ENCODE data around the gene TPBG.

TPBG gene, protein sequence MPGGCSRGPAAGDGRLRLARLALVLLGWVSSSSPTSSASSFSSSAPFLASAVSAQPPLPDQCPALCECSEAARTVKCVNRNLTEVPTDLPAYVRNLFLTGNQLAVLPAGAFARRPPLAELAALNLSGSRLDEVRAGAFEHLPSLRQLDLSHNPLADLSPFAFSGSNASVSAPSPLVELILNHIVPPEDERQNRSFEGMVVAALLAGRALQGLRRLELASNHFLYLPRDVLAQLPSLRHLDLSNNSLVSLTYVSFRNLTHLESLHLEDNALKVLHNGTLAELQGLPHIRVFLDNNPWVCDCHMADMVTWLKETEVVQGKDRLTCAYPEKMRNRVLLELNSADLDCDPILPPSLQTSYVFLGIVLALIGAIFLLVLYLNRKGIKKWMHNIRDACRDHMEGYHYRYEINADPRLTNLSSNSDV

DNA sequence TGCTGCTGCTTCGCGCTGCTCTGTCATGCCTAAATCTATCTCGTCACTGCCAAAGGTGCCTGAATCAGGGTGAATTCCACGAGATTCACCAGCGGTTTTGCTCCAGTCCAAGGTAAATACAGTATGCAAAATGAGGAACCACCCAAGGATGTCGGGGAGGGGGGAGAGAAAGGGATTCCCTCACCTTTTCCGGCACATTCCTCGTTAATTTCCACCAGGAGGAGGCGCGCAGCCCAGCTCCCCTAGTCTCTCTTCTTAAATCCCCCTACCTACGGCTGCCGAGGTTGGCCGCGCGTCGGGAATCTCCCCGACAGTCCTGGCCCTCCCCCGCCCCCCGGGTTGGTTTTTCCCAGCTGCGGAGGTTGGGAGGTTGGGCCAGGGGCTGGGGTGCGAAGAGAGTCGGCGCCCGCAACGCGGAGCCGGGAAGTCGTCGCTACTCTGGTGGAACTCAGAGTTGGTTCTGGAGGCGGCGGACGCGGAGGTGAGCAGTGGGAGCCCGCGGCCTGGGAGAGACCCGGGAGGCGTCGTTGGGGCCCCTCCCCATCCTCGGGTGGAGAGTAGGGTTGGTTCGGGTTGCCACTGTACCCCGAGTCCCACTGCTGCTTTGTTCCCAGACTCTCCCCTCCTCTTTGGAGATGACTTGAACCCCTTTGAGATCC, at the start of gene TPBG:
Gene TPBG, plus strand, starts transcription at position 390 of the 659 bp plus-strand sequence. CDS start 1,145 bp downstream, outside the sequence.
- DNase-seq: no peak

DNA sequence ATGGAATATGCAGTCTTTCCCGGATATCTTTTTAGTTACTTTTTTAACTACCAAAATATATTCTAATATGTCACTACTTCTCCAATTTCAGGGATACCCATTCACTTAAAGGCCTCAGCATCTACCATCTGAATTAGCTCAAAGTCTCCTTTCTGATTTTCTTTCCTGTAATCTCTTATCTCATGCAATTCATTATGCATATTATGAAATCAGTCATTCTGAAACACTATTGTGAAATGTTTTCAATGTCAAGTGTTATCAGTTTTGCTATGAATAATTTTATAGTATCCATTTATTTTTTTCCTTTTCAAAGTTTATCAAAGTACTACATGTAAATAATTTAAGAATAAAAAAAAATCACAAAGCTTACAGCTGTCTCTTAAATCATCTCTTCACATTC, 41.2 kb upstream of the TPBG start:
- DNase-seq: no peak

DNA sequence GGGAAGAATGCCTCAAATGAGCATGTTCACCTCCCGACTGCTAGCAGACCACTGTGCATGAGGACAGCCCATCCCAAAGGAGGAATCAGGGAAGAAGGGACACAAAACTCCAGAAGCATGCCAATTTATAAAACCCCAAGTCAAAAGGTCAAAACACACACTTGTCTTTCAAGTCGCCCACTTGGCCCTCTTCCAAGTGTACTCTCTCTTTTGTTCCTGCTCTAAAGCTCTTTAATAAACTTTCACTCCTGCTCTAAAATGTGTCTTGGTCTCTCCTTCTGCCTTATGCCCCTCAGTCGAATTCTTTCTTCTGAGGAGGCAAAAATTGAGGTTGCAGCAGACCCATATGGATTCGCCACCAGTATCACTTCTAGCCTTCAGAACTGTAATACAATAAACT, 33.9 kb upstream of the TPBG start:
- no peak for DNase-seq

DNA sequence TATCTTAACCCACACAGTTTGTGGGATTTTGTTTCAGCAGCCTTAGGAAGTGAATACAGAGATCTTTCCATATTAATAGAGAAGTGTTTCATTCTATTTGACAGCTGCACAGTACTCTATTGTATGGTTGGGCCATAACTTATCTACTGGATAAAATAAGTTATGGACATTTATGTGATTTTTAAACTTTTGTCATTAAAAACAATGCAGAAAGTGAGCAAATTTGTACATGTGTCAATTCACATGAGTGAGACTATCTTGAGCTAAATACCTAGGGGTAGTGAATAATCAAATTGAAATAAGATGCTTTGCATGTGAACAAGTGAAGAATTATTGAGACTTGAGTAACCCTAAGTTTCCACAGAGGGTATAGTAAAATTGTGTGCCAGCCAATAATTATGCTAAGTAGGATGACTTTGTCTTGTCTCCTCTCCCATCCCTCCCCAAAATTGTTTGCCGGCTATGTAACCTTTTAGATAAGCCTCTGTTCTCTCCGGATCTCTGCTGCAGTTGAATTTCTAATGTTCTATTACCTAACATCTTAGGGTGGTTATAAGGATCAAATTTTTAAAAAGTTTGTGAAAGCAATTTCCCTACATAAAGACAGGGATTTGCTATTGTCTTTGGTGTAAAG, 33.3 kb upstream of the TPBG start:
- no peak for DNase-seq

DNA sequence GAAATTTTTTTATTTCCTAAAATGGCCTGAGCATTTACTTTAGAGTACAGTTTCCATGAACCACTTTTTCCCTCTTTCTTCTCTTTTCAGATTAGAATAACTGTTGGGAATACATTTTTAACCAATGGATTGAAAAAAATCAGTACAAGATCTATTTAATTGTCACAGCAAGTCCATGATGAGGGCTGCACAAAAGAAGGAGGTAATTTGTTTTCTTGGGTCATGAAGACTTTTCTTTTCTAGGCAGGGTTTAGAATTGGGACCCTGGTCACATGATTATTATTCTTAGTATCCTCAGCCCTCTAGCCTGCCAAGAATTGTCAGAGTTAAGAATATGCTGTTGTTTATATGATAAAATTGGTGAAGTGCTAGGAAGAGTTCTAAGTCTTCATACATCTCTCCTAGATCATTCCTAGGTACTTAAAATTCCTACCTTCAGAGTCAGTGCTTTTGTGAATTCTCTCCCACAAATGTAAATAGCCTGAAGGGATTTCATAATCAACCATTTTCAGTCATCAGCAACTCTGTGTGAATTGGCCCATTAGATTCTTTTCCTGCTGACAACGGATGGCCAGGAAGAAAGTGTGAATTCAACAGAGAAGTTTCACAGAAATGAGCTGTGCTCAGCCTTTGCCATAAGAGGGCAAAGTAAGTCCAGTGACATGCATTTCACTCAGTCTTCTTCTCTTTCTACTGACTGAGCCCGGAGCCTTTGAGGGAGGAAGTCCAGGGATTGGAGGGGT, 32.4 kb upstream of the TPBG start:
- no peak for DNase-seq

DNA sequence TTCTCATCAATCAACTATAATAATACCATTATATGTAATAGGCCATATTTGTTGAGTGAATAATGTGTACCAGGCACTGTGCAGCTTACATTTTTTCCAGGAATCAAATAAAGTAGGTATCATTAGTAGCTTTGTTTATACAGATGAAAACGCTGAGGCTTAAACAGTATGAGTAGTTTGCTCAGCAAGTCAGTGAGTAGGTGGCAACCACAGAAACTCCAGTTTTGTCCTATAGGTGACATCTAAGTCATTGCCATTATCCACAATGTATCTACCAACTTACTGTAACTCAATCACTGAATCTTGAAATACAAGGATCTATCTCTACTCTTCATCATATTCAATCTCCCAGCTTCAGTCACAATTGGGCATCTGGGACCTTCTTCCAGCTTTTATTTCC, 29.8 kb upstream of the TPBG start:
- DNase-seq: no peak

DNA sequence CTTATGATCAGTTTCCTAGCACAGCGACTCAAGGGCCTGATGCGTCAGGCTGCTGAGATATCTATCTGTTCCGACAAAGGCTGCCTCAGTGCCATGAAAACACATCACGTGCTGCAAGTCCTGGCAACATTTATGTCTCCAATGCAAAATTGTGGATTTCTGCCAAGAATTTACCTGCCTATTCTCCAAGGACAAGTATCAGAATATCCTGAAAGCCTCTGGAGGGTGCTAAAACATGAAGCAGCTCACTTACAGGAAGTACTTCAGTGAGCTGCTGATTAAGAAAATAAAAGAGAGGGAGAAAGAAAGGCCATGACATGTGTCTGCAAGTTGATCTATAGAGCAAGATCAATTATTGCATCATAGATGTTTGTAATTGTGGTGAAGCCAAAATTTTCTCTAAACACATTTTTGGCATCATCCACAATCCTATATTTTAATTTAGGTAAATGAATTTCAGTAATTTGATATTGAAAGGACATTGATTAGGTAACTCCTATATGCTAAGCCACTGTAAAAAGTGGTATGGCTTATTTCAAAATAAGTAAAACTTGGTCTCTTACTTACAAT, 25.8 kb upstream of the TPBG start:
- no peak for DNase-seq

DNA sequence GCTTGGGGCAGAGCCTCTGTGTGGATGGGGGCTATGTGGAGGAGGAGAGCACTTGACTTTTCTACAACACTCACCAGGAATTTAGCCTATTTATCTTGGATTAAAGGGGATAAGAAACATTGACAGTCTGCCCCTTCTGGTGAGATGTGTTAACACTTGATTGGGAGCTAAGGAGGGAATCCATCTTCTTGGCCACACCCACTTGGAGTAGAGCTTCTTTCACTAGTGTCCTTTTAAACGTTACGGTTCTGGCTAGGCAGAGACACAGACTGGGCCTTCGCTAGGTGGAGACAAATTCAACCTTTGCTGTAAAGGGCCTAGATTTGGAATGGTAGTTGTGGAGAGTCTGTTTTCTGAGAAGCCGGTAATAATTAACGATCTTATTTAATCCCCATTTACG, 15.5 kb upstream of the TPBG start:
- DNase-seq: no peak

DNA sequence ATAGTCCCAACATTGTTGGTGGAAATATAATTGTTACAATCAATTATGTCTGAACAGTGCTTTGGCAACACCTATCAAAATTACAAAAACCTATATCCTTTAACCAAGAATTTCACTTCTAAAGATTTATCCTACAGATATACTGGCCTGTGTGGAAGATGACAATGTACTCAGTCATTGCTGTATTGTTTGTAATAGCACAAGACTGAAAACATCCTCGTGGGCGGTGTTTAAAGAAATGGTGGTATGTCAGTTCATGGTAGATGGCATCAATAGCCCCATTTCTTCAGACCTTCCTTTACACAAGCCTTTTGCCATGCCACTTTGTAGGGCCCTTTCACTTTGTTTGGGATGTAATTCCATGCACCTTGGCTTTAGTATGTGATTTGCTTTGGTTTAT, 9.8 kb upstream of the TPBG start:
- DNase-seq: no peak

DNA sequence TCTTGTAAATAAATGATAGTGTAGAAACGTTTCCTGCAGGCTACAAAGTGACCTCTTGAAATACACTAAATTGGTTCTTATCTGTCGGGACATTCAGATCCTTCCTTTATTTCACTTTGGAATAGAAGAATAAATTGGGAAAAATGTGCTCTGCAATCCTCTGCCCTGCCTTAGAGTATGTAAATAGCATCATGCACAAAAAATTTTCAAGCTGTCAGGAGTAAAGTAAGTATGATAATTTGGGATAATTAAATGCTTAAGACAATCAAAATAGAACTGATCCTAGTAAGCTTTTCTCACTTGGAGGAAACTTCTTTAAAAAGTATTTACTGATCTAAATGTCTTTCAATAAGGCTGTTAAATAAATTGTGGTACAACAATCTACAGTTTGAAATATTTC, 3.1 kb upstream of the TPBG start:
- no peak for DNase-seq

DNA sequence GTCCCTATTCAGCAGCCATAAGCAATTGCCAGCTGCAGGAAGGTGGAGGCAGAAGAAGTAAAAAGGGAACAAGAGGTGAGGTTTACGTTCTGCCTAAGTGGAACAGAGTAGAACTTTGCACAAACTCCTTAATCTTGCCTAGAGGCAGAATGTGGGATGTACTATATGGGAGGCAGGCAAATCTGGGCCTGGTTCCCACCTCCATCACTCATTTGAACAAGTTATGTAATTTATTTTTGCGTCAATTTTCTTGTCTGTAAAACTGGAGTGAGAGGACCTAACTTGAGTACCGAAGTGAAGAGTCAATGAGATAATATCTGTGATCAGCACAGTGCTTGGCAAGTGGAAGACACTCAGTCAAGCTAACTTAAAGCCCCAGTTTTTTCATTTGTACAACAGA, 2.0 kb upstream of the TPBG start:
- no peak for DNase-seq

DNA sequence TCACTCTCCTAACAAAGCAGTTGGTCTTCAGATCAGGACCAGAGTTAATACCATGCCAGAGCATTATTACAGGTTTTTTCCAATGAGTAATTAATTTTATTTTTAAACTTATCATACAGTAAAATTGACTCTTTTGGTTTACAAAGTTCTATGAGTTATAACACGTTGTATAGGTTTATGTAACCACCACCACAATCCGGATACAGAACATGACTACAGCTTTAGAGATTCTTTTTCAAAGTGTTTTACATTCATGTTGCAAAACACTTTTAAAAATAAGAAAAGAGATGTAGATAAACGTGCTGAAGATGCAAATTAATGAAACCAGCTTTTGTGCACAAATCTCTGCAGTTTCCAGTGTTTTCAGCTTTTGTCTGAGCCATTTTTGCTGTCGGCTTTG, 1.5 kb upstream of the TPBG start:
- DNase-seq: no peak

DNA sequence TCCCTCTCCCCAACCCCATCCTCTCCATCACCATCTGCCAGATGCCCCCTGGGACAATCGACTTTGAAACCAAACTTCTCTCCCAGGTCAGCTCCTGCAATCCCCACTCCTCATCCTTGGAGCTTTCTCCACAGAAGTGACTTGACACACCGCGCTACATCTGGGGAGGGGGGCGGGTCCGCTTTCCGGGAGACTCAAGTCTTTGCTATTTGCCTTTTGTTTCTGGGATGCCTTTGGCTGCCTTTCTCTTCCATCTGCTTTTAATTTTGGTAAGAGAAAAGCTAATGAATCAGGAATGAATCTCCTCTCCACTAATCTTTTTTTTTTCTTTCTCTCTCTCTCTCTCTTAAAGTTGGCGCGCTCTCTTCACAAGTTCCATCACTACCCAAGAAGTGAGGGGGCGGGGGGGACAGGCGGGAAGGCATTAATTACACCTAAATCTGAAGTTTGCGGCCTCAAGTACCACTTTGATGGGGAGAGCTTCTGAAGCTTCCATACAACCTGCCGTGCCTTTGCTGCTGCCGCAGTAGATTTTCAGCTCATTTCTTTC, 664 bp upstream of the TPBG start:
- no peak for DNase-seq

DNA sequence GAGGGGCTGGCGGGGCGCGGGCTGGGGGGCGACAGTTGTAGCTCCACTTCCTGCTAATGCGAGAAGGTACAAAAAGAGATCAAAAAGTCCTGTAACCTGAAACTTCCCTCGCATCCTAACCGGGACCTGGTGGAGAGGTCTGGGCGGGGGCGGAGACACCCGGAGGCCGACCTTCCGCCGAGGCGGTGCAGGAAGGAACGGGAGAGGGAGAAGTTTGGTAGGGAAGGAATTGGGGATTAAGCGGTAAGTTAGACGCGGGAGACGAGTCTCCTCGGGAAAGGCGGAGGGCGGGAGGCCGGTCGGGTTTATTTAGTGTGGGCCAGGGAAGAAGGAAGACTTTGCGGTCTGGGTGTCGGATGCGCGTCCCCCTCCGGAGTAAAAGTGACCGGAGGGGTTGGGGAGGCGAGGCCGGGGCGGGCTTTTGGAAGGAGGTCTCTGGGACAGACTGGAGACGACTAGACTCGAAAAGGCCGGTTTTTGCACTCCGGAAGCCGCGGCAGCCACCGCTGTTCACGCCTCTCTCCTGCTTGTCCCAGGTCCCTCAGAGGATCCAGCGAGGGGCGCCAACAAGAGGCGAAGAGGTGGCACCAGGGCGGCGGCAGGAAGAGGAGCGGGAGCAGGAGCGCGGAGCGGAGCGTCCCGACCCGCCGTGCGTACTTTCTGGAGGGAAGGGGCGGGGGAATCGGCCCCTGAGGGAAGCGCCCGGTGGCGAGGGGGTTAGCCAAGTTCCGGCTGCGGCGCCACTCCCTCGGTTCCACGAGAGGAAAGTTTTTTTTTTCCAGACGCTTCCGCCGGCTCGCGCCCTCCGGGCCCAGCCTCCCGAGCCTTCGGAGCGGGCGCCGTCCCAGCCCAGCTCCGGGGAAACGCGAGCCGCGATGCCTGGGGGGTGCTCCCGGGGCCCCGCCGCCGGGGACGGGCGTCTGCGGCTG, 734 bp downstream of the TPBG start:
- no peak for DNase-seq

DNA sequence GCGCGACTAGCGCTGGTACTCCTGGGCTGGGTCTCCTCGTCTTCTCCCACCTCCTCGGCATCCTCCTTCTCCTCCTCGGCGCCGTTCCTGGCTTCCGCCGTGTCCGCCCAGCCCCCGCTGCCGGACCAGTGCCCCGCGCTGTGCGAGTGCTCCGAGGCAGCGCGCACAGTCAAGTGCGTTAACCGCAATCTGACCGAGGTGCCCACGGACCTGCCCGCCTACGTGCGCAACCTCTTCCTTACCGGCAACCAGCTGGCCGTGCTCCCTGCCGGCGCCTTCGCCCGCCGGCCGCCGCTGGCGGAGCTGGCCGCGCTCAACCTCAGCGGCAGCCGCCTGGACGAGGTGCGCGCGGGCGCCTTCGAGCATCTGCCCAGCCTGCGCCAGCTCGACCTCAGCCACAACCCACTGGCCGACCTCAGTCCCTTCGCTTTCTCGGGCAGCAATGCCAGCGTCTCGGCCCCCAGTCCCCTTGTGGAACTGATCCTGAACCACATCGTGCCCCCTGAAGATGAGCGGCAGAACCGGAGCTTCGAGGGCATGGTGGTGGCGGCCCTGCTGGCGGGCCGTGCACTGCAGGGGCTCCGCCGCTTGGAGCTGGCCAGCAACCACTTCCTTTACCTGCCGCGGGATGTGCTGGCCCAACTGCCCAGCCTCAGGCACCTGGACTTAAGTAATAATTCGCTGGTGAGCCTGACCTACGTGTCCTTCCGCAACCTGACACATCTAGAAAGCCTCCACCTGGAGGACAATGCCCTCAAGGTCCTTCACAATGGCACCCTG, 1.6 kb downstream of the TPBG start:
- no peak for DNase-seq

DNA sequence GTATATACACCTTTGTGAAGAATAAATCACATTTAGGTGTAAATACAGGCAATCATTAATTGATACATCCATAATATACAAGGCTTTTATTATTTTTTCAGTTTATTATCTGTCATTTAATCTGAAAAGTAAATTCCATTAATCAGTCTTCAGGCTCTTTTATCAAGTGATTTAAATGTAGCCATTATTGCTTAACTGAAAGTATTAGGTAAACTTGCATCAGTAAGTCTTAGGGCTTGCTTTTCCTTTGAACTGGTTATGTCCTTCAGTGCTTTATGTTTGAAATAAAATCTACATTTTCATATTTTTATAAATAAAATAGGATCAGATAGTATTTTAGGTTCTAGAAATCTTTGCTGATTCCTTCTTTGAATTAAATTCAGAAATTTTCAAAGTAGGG, 4.1 kb downstream of the TPBG start:
- DNase-seq: no peak

DNA sequence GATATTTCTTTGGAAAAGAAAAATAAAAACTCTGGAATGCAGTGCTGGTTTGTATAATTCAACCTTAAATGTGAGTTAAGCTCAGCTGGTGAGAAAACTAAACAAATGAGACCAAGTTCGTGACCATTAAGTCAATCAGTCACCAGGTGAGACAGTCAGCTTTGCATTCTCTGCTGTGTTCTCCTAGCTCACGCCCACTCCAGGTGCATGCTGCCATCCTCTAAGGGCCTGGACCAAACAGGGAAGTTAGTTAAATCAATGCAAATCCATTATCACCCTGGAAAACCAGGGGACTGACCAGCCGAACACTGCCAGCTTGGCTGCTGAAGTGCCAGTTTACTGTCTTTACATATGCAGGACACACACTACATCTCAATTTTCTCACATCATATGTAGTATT, 7.2 kb downstream of the TPBG start:
- DNase-seq: no peak

DNA sequence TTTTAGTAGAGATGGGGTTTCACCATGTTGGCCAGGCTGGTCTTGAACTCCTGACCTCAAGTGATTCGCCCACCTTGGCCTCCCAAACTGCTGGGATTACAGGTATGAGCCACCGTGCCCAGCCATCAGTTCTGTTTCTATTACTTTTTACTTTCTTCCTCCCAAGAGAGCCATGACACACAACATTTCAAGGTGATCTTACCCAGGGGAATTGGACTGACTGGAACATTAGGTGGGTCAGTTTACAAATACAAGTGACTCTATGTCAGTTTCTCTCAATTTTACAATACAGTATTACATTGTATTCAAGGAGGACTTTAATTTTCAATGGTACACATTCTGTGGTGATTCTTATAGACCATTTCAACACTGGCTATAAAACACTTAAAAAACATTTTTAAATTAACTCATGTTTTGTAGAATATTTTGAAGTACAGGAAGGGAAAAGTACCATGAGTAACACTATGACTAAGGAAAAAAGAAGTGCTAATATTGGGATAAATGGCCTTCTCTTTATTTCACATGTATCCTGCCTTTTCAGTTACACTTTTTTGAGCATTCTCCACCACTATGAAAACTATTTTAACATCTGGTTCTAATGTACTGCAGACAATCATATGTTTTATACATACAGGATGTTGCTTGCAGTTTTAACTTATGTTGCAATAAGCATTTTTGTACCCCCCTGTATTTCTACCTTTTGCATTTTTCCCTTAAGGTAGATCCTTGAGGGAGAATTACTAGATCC, 8.4 kb downstream of the TPBG start:
- DNase-seq: no peak

DNA sequence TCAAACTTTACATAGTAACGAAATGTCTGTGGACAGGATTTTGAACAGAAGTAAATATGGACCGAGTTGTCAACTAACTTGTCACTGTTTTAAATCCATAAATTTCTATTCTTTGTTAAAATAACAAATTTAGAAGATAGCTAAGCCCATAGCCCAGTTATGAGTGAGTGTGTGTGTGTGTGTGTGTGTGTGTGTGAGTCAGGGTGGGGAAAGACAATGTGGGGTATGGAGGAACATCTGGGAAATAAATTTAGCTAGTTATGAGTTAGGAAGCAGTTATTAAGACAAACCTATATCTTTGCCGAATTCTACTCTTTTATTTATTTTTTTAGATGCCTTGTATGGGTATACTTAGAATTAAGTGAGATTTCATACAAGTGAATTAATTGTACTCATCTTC, 9.0 kb downstream of the TPBG start:
- no peak for DNase-seq

DNA sequence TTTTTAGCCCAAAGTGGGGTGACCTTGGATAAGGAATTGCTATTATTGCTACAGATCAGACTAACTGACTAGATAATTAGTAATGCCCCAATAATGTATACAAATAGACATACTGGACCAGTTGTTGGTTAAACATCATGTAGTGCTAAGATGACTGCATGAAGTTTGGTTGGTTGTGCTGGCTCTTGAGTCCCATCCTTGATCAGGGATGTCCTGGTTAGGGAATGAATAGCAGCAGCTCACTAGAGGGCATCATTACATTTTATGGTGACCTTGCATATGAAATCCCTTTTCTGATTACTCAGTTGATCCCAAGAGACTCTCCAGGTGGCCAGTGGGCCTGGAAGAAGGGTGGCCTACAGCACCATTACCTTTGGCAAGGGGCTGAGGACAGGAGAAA, 10.9 kb downstream of the TPBG start:
- DNase-seq: no peak

Measured in activated CD4-positive, alpha-beta T cell treated with anti-CD3 and anti-CD28 coated beads for 1 hour (primary cell).